Neuronal stem cell (in vitro differentiated cells): ENCODE data around the gene SLC25A22.

Source experiments
- DNase-seq: peaks from one replicate; pipeline ENCODE4 v3.0.0-alpha.2; 2013; ENCODE audit warnings: low spot score
- H2AFZ ChIP-seq: one replicate; pipeline ENCODE4 v1.6.1; 2013; ENCODE audit warnings: mild to moderate bottlenecking, low read length, inconsistent platforms
- H2AK5ac ChIP-seq: 2 replicates; pipeline ENCODE4 v1.6.1; 2013; ENCODE audit warnings: low read depth, mild to moderate bottlenecking, inconsistent platforms, low read length, moderate library complexity, mixed read lengths
- H2BK120ac ChIP-seq: 2 replicates; pipeline ENCODE4 v1.6.1; 2013; ENCODE audit warnings: low read depth, mild to moderate bottlenecking, inconsistent platforms, low read length, moderate library complexity, mixed read lengths
- H2BK12ac ChIP-seq: one replicate; pipeline ENCODE4 v1.6.1; 2013; ENCODE audit warnings: low read length, inconsistent platforms
- H2BK15ac ChIP-seq: 2 replicates; pipeline ENCODE4 v1.6.1; 2013; ENCODE audit warnings: mild to moderate bottlenecking, low read length, inconsistent platforms, mixed read lengths
- H2BK5ac ChIP-seq: one replicate; pipeline ENCODE4 v1.6.1; 2013; ENCODE audit warnings: inconsistent platforms, mild to moderate bottlenecking, low read length, moderate library complexity
- H3K14ac ChIP-seq: one replicate; pipeline ENCODE4 v1.6.1; 2013; ENCODE audit warnings: low read length, inconsistent platforms
- H3K18ac ChIP-seq: 2 replicates; pipeline ENCODE4 v1.6.1; 2013; ENCODE audit warnings: low read length, inconsistent platforms
- H3K23ac ChIP-seq: 2 replicates; pipeline ENCODE4 v1.6.1; 2013; ENCODE audit warnings: low read depth, mild to moderate bottlenecking, mixed read lengths, low read length, inconsistent platforms; ENCODE audit not compliant: poor library complexity
- H3K27ac ChIP-seq: replicated peaks from 3 replicates; pipeline ENCODE4 v1.5.1; 2013; ENCODE audit warnings: low read length, inconsistent platforms
- H3K27me3 ChIP-seq, 3 experiments: 2 replicates each; pipeline ENCODE4 v1.6.1; 2013; ENCODE audit warnings: low read length in 3 of 3, mild to moderate bottlenecking in 2 of 3, inconsistent platforms in 1 of 3, low read depth in 1 of 3, mixed read lengths in 1 of 3, moderate library complexity in 1 of 3; ENCODE audit not compliant: control insufficient read depth in 3 of 3, insufficient read depth in 3 of 3
- H3K36me3 ChIP-seq, 2 donors: replicated peaks in 1 of 2; 2 replicates each; pipeline ENCODE4 v1.6.1; 2013; ENCODE audit warnings: low read length in 2 of 2; ENCODE audit not compliant: control insufficient read depth in 2 of 2, insufficient read depth in 2 of 2
- H3K4ac ChIP-seq: 2 replicates; pipeline ENCODE4 v1.6.1; 2013; ENCODE audit warnings: inconsistent platforms, mild to moderate bottlenecking, low read length, moderate library complexity
- H3K4me1 ChIP-seq, 2 donors: 1 replicate in 1 of 2; 2 replicates in 1 of 2; pipeline ENCODE4 v1.6.1; 2013; ENCODE audit warnings: low read length in 2 of 2, low read depth in 1 of 2; ENCODE audit not compliant: control insufficient read depth in 2 of 2, insufficient read depth in 1 of 2
- H3K4me2 ChIP-seq: one replicate; pipeline ENCODE4 v1.6.1; 2013; ENCODE audit warnings: mild to moderate bottlenecking, low read length, inconsistent platforms; ENCODE audit not compliant: insufficient read depth, poor library complexity, severe bottlenecking
- H3K4me3 ChIP-seq, 2 donors: 2 replicates each; pipeline ENCODE4 v1.5.1; 2013; ENCODE audit warnings: low read length in 2 of 2, mild to moderate bottlenecking in 2 of 2, inconsistent platforms in 1 of 2, moderate library complexity in 1 of 2
- H3K79me1 ChIP-seq: one replicate; pipeline ENCODE4 v1.6.1; 2013; ENCODE audit warnings: low read depth, mild to moderate bottlenecking, inconsistent platforms, low read length, moderate library complexity
- H3K9ac ChIP-seq: one replicate; pipeline ENCODE4 v1.6.1; 2013; ENCODE audit warnings: mild to moderate bottlenecking, low read depth, low read length, inconsistent platforms; ENCODE audit not compliant: poor library complexity
- H3K9me3 ChIP-seq, 2 donors: replicated peaks in 1 of 2; 2 replicates each; pipeline versions ENCODE3 to v1.6.1; 2013; ENCODE audit warnings: low read length in 2 of 2, mild to moderate bottlenecking in 2 of 2, inconsistent platforms in 1 of 2, low read depth in 1 of 2, mixed read lengths in 1 of 2, moderate library complexity in 1 of 2; ENCODE audit not compliant: control insufficient read depth in 2 of 2, insufficient read depth in 1 of 2
- H4K8ac ChIP-seq: one replicate; pipeline ENCODE4 v1.6.1; 2013; ENCODE audit warnings: low read depth, mild to moderate bottlenecking, inconsistent platforms, low read length, moderate library complexity
- H4K91ac ChIP-seq: one replicate; pipeline ENCODE4 v1.6.1; 2013; ENCODE audit warnings: low read length, low read depth, mild to moderate bottlenecking, inconsistent platforms; ENCODE audit not compliant: poor library complexity
- WGBS, 2 donors: extraction: QIAGEN DNeasy Blood & Tissue Kit; methylation state at CpG; one replicate each; pipeline ENCODE4 v1.1.7; 2013; ENCODE audit warnings: missing lambda C conversion rate in 2 of 2, mixed read lengths in 1 of 2; ENCODE audit not compliant: insufficient read length in 2 of 2, insufficient replicate concordance in 1 of 2; ENCODE audit errors: extremely low coverage in 2 of 2; 5-methylcytosine and 5-hydroxymethylcytosine counted together

The SLC25A22 gene

DNA sequence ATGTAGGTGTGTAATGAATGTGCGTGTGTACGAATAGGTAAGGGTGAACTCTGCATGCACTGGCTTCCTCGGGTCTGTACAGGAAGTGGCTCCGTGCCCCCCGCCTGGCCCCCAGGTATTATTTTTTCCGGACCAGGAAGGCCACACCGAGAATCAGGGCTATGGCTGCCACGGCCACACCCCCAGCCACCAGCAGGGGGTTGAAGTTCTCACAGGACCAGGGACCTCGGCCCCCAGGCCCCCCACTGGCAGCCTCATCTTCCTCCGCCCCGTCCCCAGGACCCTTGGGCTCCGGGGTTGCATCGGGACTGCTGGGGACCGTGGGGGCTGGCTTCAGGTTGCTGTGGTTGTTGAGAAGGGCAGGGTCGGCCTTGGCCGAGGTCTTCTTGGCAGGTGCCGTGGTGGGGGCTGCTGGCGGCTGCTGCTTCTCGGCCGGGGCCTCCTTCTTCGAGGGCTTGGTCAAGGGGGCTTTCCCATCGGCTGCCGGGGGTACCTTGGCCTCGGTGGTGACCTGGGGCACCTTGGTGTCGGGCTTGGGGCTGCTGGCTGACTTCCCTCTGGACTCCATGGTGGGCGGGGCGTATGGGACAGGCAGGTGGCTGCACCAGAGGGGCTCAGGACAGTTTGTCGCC, 10.0 kb downstream of the SLC25A22 start:
- H4K91ac ChIP-seq = no peak overlapping the region
- peaks cover 12 to 13% of the 10 kb centered on the region in 2 donors for H3K4me1 ChIP-seq
- no peak overlapping the region for H2BK120ac ChIP-seq
- peaks cover 3 to 22% of the 10 kb centered on the region in 2 donors for H3K36me3 ChIP-seq
- H3K27me3 ChIP-seq = no peaks in the 10 kb centered on the region
- no peak overlapping the region for H2AK5ac ChIP-seq
- H4K8ac ChIP-seq = no peak overlapping the region
- H3K9ac ChIP-seq = no peak overlapping the region
- H3K4ac ChIP-seq = no peak overlapping the region
- no peaks in the 10 kb centered on the region for H3K9me3 ChIP-seq
- no peak overlapping the region for H2BK15ac ChIP-seq
- no peak overlapping the region for H3K4me2 ChIP-seq
- no peak overlapping the region for H3K4me3 ChIP-seq
- H3K14ac ChIP-seq = peak overlapping the region; percentile 21
- no peak for DNase-seq
- WGBS, 2 donors = no CpG with 5 or more reads among the region's 28 CpGs
- no peak overlapping the region for H2AFZ ChIP-seq
- H2BK5ac ChIP-seq = no peak overlapping the region
- peaks cover 4% of the 10 kb centered on the region for H3K79me1 ChIP-seq
- no peak overlapping the region for H3K23ac ChIP-seq
- H3K27ac ChIP-seq = no peak overlapping the region
- no peak overlapping the region for H2BK12ac ChIP-seq
- H3K18ac ChIP-seq = no peak overlapping the region

DNA sequence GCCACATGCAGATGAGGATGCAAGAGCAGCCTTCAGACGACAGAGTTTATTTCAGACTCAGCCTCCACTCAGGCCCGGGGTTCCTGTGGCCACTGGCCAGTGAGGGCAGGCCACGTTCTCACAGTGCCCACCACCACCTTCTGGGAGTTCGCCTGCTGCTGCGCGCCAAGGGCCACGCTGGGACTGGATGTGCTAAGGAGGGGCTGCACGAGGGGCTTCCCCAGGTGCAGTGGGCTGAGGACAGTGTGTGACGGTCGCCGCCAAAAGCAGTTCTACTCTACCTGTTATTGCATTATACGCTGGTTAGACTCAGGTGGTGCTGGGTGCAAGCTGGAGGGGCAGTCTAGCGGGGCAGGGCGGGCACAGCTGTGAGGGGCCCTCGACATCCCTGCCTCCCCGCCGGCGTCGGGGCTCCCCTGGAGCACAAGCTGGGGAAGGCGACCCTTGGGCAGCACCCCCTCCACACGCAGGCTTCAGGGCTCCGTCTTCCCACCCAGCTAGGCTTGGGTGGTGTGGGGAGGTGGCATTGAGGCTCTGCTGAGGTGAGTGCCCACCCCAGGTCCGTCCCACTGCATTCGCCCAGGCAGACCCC, 10.9 kb downstream of the SLC25A22 start:
- Histone ChIP-seq H3K23ac (peak overlapping the region; percentile 91), H4K8ac (peak overlapping the region; percentile 43), H3K9me3 (no peaks in the 10 kb centered on the region), H3K79me1 (peaks cover 6% of the 10 kb centered on the region), H3K27ac (no peak overlapping the region), H2AFZ (no peak overlapping the region), H2AK5ac (peak overlapping the region; percentile 94), H3K4me2 (no peak overlapping the region), H3K36me3 (peaks cover 3 to 13% of the 10 kb centered on the region in 2 donors), H2BK15ac (no peak overlapping the region), H3K14ac (no peak overlapping the region), H3K4me3 (no peak overlapping the region), H3K4me1 (peaks cover 12 to 13% of the 10 kb centered on the region in 2 donors), H3K9ac (peak overlapping the region; percentile 70), H2BK120ac (no peak overlapping the region), H3K18ac (no peak overlapping the region), H4K91ac (no peak overlapping the region), H2BK5ac (no peak overlapping the region), H3K4ac (no peak overlapping the region), H2BK12ac (no peak overlapping the region), H3K27me3 (no peaks in the 10 kb centered on the region)
- DNase-seq = no peak
- no CpG with 5 or more reads among the region's 24 CpGs for WGBS, 2 donors

DNA sequence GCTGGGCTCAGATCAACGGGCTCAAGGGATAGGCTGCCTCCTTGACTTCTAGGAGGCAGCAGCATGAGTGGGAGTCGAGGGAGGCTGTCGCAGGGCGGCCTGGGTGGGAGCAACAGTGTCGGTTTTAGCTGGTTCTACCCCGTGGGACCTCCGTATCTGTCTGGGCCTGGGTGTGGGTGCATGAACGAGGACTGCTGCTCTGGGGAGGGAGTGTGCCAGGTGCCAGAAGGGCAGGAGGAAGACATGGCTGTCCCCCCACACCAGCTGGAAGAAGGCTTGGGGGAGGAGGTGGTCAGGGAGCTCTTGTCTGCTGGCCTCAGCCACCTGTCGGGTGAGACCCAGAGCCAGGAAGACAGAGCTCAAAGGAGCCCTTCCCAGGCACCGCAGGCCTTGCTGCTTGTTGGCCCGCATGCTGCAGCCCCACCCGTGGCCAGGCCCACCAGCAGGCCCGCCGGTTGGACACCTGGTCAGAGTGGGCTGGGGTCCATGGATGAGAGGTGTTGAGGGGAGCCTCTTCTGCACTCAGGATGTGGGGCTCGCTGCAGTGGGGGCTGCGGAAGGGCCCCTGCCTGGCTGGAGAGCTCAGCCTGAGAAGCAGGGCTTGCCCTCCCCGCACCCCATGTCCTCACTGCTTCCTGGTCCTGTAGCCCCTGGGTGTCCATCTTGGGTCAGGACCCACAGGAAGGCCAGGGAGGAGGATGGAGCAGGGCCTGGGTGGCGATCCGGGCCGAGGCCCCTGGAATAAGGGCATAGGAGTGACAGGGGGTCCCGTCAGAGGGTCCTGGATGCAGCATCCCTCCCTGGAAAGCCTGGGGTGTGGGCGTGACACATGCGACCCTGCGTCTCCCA, 11.6 kb downstream of the SLC25A22 start:
- no CpG with 5 or more reads among the region's 24 CpGs for WGBS, 2 donors
- H2BK15ac ChIP-seq = no peak overlapping the region

DNA sequence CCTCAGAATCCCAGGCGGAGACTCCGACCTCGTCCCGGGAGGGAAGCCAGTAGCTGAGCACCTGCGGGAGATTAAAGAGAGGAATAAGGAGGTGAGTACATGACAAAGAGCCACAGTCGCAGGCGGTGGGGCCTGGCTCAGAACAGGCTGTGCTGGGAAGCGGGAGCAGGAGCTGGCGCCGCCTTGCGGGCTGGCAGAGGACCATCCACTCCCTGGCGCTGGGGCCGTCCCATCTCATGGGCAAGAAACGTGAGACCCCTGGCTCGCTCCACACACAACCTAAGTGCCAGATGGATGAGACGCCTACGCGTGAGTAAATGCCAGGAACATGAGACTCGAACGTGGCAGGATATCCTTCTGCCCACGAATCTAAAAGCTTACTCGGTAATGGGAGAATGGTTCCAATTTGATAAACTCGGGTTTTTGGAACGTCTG, 14.5 kb downstream of the SLC25A22 start:
- Histone ChIP-seq H2BK5ac (no peak overlapping the region), H2AFZ (peak overlapping the region; percentile 80), H3K4me1 (peaks cover 4 to 13% of the 10 kb centered on the region in 2 donors), H4K8ac (no peak overlapping the region), H3K79me1 (peaks cover 6% of the 10 kb centered on the region), H3K9ac (no peak overlapping the region), H2BK120ac (no peak overlapping the region), H3K27ac (no peak overlapping the region), H3K18ac (no peak overlapping the region), H3K23ac (no peak overlapping the region), H3K36me3 (peaks cover 7 to 15% of the 10 kb centered on the region in 2 donors), H2AK5ac (no peak overlapping the region), H3K14ac (no peak overlapping the region), H3K4ac (no peak overlapping the region), H3K27me3 (no peaks in the 10 kb centered on the region), H2BK15ac (no peak overlapping the region), H4K91ac (no peak overlapping the region), H3K4me3 (no peak overlapping the region), H3K4me2 (no peak overlapping the region), H3K9me3 (no peaks in the 10 kb centered on the region), H2BK12ac (no peak overlapping the region)
- DNase-seq = peak; percentile 70
- whole genome bisulfite sequencing, 2 donors = no CpG with 5 or more reads among the region's 24 CpGs

More for the DNA sequence above, 11.6 kb downstream of the SLC25A22 start:
- Histone ChIP-seq H2BK12ac (no peak overlapping the region), H3K18ac (no peak overlapping the region), H2AFZ (no peak overlapping the region), H3K27ac (no peak overlapping the region), H3K4ac (peak overlapping the region; percentile 66), H2BK5ac (peak overlapping the region; percentile 53), H3K9ac (no peak overlapping the region), H4K91ac (no peak overlapping the region), H3K79me1 (peaks cover 6% of the 10 kb centered on the region), H3K4me1 (peaks cover 12 to 13% of the 10 kb centered on the region in 2 donors), H3K14ac (peak overlapping the region; percentile 47), H3K23ac (peak overlapping the region; percentile 93), H2AK5ac (peak overlapping the region; percentile 94), H3K27me3 (no peaks in the 10 kb centered on the region), H4K8ac (no peak overlapping the region), H3K9me3 (no peaks in the 10 kb centered on the region), H3K36me3 (peaks cover 0 to 6% of the 10 kb centered on the region in 2 donors), H2BK120ac (peak overlapping the region; percentile 17), H3K4me3 (no peak overlapping the region), H3K4me2 (no peak overlapping the region)
- DNase-seq = no peak
